Ramos (cell line): ENCODE measurements around the gene AKAP8.
"Not testable (repeated sequence)": the region's sequence is repeated elsewhere in the genome, so short reads cannot be mapped to it uniquely, and the experiment has no call there.

ENCODE experiments used
- in situ Hi-C: fragments of 300-500 bp; cut with MboI; formaldehyde crosslinking; loops from one replicate; pipeline ENCODE4 v1.14.3; 2022; ENCODE audit warnings: low sequenced_read_pairs; ENCODE audit not compliant: unreplicated experiment

Gene AKAP8

DNA sequence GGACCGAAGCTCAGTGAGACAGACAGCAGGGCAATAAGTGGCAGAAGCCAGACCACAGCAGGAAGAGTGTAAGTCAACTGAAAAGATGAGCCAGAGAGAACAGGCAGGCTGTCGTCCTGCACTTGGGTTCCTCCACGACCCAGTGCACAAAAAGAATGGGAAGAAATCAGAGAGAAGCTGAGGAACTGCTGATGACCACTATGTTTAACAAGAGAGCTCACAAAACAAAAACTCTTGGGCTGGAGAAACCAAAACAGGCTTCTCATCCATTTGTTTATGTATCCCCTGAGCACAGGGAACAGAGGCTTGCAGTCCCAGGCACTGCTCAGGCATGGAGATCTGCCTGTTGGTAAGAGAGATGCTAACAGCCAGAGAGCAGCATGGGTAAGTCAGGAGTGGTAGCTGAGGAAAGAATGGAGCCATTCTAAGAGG, 25.2 kb upstream of the AKAP8 start:
- in situ Hi-C loops: no loop called here

- in situ Hi-C loops: no loop called here
Measured at GRCh38 chr19:15404097-15404779, 24.7 kb upstream of the AKAP8 start.

DNA sequence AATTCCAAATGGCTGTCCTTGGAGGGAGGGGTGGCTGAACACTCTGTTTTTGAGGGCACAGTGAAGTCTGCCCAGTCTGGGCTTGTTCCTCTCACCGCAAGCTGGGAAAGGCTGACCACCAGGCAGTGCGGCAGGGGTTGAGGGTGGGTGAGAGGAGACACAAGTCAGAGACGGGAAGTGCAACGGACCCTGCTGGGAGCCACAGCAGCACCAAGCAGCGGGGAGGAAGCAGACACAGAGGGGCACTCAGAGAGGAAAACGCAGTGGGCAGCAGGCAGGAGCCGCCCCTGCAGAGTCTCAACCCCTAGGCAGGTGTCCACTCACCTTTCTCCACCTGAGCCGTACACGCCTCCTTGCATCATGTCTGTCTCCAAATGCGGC, 23.6 kb upstream of the AKAP8 start:
- in situ Hi-C loops: no loop called here

GRCh38 chr19:15402411-15403150, 23.0 kb upstream of the AKAP8 start:
- in situ Hi-C loops: no loop called here

DNA sequence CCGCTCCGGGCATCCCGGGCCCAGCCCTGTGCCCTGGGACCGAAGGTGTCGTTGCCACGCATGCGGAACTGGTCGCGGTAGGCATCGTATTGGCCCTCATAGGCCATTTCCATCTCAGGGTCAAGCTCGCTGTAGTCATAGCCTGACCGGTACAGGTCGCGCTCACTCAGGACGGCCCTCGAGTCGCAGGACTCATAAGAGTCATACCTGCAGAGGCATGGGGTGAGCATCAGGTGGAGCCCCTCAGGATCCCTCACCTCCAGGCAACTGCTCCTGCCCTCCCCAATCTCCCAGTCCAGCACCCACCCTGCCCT, 21.8 kb upstream of the AKAP8 start:
- in situ Hi-C loops: no loop called here

GRCh38 chr19:15400521-15401396, 21.2 kb upstream of the AKAP8 start:
- in situ Hi-C loops: no loop called here

- in situ Hi-C loops: no loop called here
Measured at GRCh38 chr19:15399635-15400034, 20.0 kb upstream of the AKAP8 start.

- in situ Hi-C loops: no loop called here
Measured at GRCh38 chr19:15399234-15399515, 19.6 kb upstream of the AKAP8 start.

- in situ Hi-C loops: no loop called here
Measured at GRCh38 chr19:15398501-15399233, 19.1 kb upstream of the AKAP8 start.

DNA sequence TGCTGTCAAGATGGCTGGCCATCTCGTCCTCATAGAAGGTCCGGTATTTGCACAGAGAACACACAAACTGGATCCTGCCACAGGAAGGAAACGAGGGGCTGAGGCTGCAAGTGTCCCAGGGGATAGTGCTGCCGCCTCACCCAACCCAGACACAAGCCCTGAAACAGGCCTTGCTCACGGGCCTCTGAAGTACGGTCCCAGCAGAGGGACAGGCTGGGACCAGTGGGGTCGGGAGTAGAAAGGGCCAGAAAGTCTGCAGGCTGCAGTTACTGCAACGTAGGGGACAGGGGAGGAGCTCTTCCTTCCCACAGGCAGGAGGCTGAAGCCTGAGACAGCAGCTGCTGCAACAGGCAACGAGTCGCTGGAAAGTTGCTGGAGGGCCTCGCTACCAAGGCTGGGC, 18.2 kb upstream of the AKAP8 start:
- in situ Hi-C loops: no loop called here

DNA sequence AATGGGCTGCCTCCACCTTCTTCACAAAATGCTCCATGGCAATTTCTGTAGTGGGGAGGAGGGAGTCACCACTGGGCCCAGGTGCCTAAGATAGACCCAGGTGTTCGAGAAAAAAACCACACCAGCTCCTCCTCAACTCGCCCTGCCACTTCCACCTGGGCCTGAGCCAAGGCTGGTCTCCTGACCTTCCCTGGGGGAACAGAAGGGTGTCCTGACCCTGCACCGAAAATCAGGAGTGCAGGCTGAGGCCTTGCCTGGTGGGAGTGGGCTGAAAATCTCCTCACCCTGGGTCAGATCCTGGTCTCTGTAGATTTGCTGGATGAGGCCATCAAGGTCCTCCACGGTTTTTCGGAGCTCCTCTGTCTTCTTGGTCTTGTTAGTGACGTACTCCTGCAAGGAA, 17.6 kb upstream of the AKAP8 start:
- in situ Hi-C loops: no loop called here

DNA sequence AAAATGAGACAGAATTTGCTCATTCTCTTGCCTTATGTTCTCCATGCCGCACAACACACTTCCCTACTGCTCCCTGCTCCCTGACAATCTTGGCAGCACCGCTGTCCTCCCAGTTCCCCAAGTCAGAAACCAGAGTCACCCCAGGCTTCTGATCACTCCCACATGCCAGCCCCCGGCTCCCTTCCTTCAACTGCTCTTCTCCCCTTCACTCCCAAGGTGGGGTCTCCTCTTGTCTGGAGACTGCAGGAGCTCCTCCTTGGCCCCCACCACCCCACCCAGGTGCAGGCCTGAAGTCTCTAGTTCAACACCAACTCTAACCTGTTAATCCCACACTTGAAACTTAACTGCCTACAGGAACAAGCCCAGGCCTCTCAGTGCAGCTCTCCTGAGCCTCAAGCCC, 16.8 kb upstream of the AKAP8 start:
- in situ Hi-C loops: no loop called here

DNA sequence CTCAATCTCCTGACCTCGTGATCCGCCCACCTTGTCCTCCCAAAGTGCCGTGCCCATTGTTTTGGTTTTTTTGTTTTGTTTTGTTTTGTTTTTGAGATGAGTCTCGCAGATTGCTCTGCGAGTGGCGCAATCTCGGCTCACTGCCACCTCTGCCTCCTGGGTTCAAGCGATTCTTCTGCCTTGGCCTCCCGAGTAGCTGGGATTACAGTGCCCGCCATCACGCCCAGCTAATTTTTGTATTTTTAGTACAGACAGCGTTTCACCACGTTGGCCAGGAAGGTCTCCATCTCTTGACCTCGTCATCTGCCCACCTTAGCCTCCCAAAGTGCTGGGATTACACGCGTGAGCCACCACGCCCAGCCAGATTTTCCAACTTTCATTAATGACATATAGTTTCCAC, 15.7 kb upstream of the AKAP8 start:
- in situ Hi-C loops: not testable (repeated sequence)

DNA sequence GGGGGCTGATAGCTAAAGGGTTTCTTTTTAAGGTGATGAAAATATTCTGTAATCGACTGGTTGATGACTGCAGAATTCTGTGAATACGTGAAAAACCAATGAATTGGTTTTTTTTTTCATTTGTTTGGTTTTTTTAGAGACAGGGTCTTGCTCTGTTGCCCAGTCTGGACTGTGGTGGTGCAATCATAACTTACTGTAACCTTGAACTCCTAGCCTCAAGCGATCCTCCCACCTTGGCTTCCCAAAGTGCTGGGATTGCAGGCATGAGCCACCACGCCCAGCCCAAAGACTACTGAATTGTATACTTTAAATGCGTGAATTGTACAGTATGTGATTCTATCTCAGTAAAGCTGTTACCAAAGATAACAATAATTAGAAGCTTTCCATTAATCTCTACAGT, 14.8 kb upstream of the AKAP8 start:
- in situ Hi-C loops: no loop called here

- in situ Hi-C loops: no loop called here
Measured at GRCh38 chr19:15393963-15394362, 14.4 kb upstream of the AKAP8 start.

GRCh38 chr19:15390814-15391213, 11.2 kb upstream of the AKAP8 start:
- in situ Hi-C loops: no loop called here

- in situ Hi-C loops: no loop called here
Measured at GRCh38 chr19:15381864-15382263, 2.3 kb upstream of the AKAP8 start.

GRCh38 chr19:15381429-15381828, 1.8 kb upstream of the AKAP8 start:
- in situ Hi-C loops: no loop called here

DNA sequence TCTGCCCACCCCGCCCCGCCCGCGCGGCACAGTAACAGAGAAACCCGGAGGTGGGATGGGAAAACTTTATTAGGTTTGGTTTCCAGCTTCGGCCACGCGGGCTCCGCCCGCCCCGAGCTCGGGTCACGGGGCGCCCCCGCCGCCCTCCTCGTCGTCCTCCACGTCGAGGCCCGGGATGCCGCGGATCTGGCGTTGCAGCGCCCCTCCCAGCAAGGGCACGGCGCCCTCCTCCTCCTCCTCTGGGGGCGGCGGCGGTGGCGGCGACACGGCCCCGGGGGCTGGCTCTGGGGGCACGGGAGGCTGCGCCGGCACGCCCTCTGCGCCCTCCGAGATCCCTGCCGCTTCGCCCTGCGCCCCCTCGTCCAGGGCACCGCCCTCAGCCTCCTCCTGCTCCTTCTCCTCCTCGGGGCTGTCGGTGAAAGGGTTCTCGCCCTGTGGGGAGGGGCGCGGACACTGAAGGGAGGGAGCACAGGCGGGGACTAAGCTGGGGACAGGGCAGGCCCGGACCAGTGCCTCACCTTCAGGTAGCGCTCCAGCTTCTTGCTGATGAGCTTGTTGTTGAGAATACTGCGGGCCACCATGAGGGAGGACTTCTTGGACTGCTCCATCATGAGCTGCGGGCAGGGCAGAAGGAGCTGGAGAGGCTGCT, 536 bp upstream of the AKAP8 start:
- in situ Hi-C loops: no loop called here

GRCh38 chr19:15378534-15379082, 979 bp downstream of the AKAP8 start:
- in situ Hi-C loops: no loop called here
